Measurements from ENCODE around the gene PALB2.

Gene PALB2

GRCh38 chr16:23573817-23574216 is 67.3 kb downstream of the PALB2 start:
- H3K9me3 Mint-ChIP-seq = no peaks in the 10 kb centered on the region
- H3K27me3 Mint-ChIP-seq (ENCODE audit: low read depth) = no peaks in the 10 kb centered on the region
- H3K4me3 Mint-ChIP-seq = no peak overlapping the region
- H3K36me3 Mint-ChIP-seq (ENCODE audit: low read depth) = peaks cover 65% of the 10 kb centered on the region
- H3K27ac Mint-ChIP-seq = no peak overlapping the region
- TF ChIP-seq CTCF (IDR thresholded peaks at IDR 0.05; ENCODE audit: unreplicated experiment in 3 of 3) = no peak
- no peaks in the 10 kb centered on the region for H3K4me1 Mint-ChIP-seq

GRCh38 chr16:23572394-23572793 is 68.7 kb downstream of the PALB2 start:
- no peak for TF ChIP-seq CTCF (IDR thresholded peaks at IDR 0.05; ENCODE audit: unreplicated experiment in 3 of 3)
- no peaks in the 10 kb centered on the region for H3K9me3 Mint-ChIP-seq
- H3K27ac Mint-ChIP-seq = no peak overlapping the region
- peaks cover 66% of the 10 kb centered on the region for H3K36me3 Mint-ChIP-seq (ENCODE audit: low read depth)
- H3K4me1 Mint-ChIP-seq = no peaks in the 10 kb centered on the region
- H3K27me3 Mint-ChIP-seq (ENCODE audit: low read depth) = no peaks in the 10 kb centered on the region
- H3K4me3 Mint-ChIP-seq = no peak overlapping the region

GRCh38 chr16:23571895-23572294 is 69.2 kb downstream of the PALB2 start:
- Mint-ChIP-seq H3K27ac (no peak overlapping the region), H3K4me3 (no peak overlapping the region), H3K36me3 (ENCODE audit: low read depth) (peaks cover 67% of the 10 kb centered on the region), H3K9me3 (no peaks in the 10 kb centered on the region), H3K27me3 (ENCODE audit: low read depth) (no peaks in the 10 kb centered on the region), H3K4me1 (no peaks in the 10 kb centered on the region)
- no peak for TF ChIP-seq CTCF (IDR thresholded peaks at IDR 0.05; ENCODE audit: unreplicated experiment in 3 of 3)

GRCh38 chr16:23570992-23571632 is 70.0 kb downstream of the PALB2 start:
- no peak overlapping the region for H3K4me3 Mint-ChIP-seq
- no peak for TF ChIP-seq CTCF (IDR thresholded peaks at IDR 0.05; ENCODE audit: unreplicated experiment in 3 of 3)
- no peak overlapping the region for H3K27ac Mint-ChIP-seq
- no peaks in the 10 kb centered on the region for H3K4me1 Mint-ChIP-seq
- H3K36me3 Mint-ChIP-seq (ENCODE audit: low read depth) = peaks cover 72% of the 10 kb centered on the region
- H3K27me3 Mint-ChIP-seq (ENCODE audit: low read depth) = no peaks in the 10 kb centered on the region
- H3K9me3 Mint-ChIP-seq = no peaks in the 10 kb centered on the region

- Mint-ChIP-seq H3K4me3 (no peak overlapping the region), H3K9me3 (no peaks in the 10 kb centered on the region), H3K36me3 (ENCODE audit: low read depth) (peaks cover 75% of the 10 kb centered on the region), H3K4me1 (no peaks in the 10 kb centered on the region), H3K27me3 (ENCODE audit: low read depth) (no peaks in the 10 kb centered on the region), H3K27ac (no peak overlapping the region)
- no peak for TF ChIP-seq CTCF (IDR thresholded peaks at IDR 0.05; ENCODE audit: unreplicated experiment in 3 of 3)
Measured at GRCh38 chr16:23567602-23568001, 73.5 kb downstream of the PALB2 start.

GRCh38 chr16:23566724-23567123 is 74.4 kb downstream of the PALB2 start:
- H3K9me3 Mint-ChIP-seq = no peaks in the 10 kb centered on the region
- H3K27me3 Mint-ChIP-seq (ENCODE audit: low read depth) = no peaks in the 10 kb centered on the region
- no peak overlapping the region for H3K4me3 Mint-ChIP-seq
- no peak for TF ChIP-seq CTCF (IDR thresholded peaks at IDR 0.05; ENCODE audit: unreplicated experiment in 3 of 3)
- H3K36me3 Mint-ChIP-seq (ENCODE audit: low read depth) = peaks cover 76% of the 10 kb centered on the region
- no peaks in the 10 kb centered on the region for H3K4me1 Mint-ChIP-seq
- no peak overlapping the region for H3K27ac Mint-ChIP-seq
